A549 (cell line): Measurements from ENCODE around the gene MYCN. TPM values are rescaled to one million over a fixed set of nuclear protein-coding genes. Genes with fewer than 3 reads are reported as not detected.

Source experiments
- ATAC-seq, 2 experiments: fragments of 200-7000 bp in 1 of 2; fragments of >200 bp in 1 of 2; cut with Nextera tagmentation in 1 of 2; cut with Tn5 transposase in 1 of 2; 3 replicates each; pipeline versions ENCODE4 v1.8.0 to v1.9.1; 2018 to 2020; ENCODE audit warnings: mild to moderate bottlenecking in 1 of 2, moderate library complexity in 1 of 2
- CTCF ChIA-PET: fragments of 300-600 bp; sonication (Branson Sonifier 250); formaldehyde crosslinking; extraction: SDS; loops from one replicate; lab custom pipeline; 2021; ENCODE audit warnings: antibody characterized with exemption, inconsistent platforms; lab: Yijun Ruan, JAX
- POLR2A ChIA-PET: fragments of 350-600 bp; formaldehyde crosslinking; extraction: SDS; loops from one replicate; lab custom pipeline; 2021; ENCODE audit warnings: antibody characterized with exemption, inconsistent platforms; lab: Yijun Ruan, JAX
- DNase-seq, 2 experiments: peaks; one replicate each; pipeline versions ENCODE4 v3.0.0 to v3.0.0-alpha.2; 2011 to 2016; ENCODE audit warnings: low read depth in 1 of 2, low spot score in 1 of 2
- FAIRE-seq: peaks from 2 replicates; lab custom pipeline; 2011; peaks lifted over from hg19 to GRCh38; lab: Jason Lieb, UNC
- H3K27ac ChIP-seq, 2 experiments: fragments of >200 bp; sonication (Bioruptor Twin); formaldehyde crosslinking; 3 replicates each; pipeline ENCODE4 v1.5.1; 2016 to 2017
- H3K4me1 ChIP-seq: fragments of >200 bp; sonication (Bioruptor Twin); formaldehyde crosslinking; 3 replicates; pipeline ENCODE4 v1.6.1; 2016
- H3K4me2 ChIP-seq: fragments of >200 bp; sonication (Bioruptor Twin); formaldehyde crosslinking; 3 replicates; pipeline ENCODE4 v1.6.1; 2016
- H3K4me3 ChIP-seq: fragments of >200 bp; sonication (Bioruptor Twin); formaldehyde crosslinking; 3 replicates; pipeline ENCODE4 v1.5.1; 2016
- H3K9me3 ChIP-seq: fragments of >200 bp; sonication (Bioruptor Twin); formaldehyde crosslinking; 3 replicates; pipeline ENCODE4 v1.6.1; 2016
- BCL3 ChIP-seq: fragments of >200 bp; sonication (Bioruptor Twin); formaldehyde crosslinking; IDR thresholded peaks from 3 replicates; pipeline ENCODE4 v1.6.1; 2016
- CEBPB ChIP-seq, 2 experiments: fragments of >200 bp in 1 of 2; sonication (Bioruptor Twin) in 1 of 2; formaldehyde crosslinking in 1 of 2; IDR thresholded peaks; 2 replicates each; pipeline ENCODE4 v1.6.1; 2012 to 2016
- CHD2 ChIP-seq: fragments of 150-350 bp; IDR thresholded peaks from 2 replicates; pipeline ENCODE4 v1.6.1; 2014; ENCODE audit warnings: low read length; ENCODE audit not compliant: partially characterized antibody
- CHD4 ChIP-seq: fragments of 200-600 bp; sonication (generic); IDR thresholded peaks from 2 replicates; pipeline ENCODE4 v1.6.1; 2016; ENCODE audit warnings: antibody characterized with exemption, mild to moderate bottlenecking, borderline replicate concordance
- EHMT2 ChIP-seq: fragments of 200-600 bp; sonication (generic); IDR thresholded peaks from 2 replicates; pipeline ENCODE4 v1.6.1; 2016; ENCODE audit warnings: antibody characterized with exemption, low read depth, mild to moderate bottlenecking, moderate library complexity
- ELK1 ChIP-seq: fragments of 150-350 bp; IDR thresholded peaks from 2 replicates; pipeline ENCODE4 v1.6.1; 2014; ENCODE audit warnings: low read depth, mild to moderate bottlenecking, low read length
- EP300 ChIP-seq, 2 experiments: fragments of >200 bp; sonication (Bioruptor Twin); formaldehyde crosslinking; IDR thresholded peaks; 2 replicates in 1 of 2; 3 replicates in 1 of 2; pipeline ENCODE4 v1.6.1; 2016 to 2017
- FOSL2 ChIP-seq, 2 experiments: fragments of 450-650 bp in 1 of 2; fragments of >200 bp in 1 of 2; sonication (Bioruptor Twin) in 1 of 2; formaldehyde crosslinking; IDR thresholded peaks; 2 replicates each; pipeline versions ENCODE4 v1.5.0 to v1.6.1; 2016 to 2020; ENCODE audit warnings: mild to moderate bottlenecking in 1 of 2, moderate library complexity in 1 of 2
- HES2 ChIP-seq: fragments of >200 bp; sonication (Bioruptor Twin); formaldehyde crosslinking; IDR thresholded peaks from 2 replicates; pipeline ENCODE4 v1.6.1; 2016
- HOXA7 ChIP-seq: fragments of 250-450 bp; sonication (Bioruptor Pico); IDR thresholded peaks from 2 replicates; pipeline ENCODE4 v1.5.0; 2020; ENCODE audit warnings: mild to moderate bottlenecking, moderate library complexity
- JUN ChIP-seq, 2 experiments: fragments of >200 bp; sonication (Bioruptor Twin); formaldehyde crosslinking; IDR thresholded peaks; 2 replicates in 1 of 2; 3 replicates in 1 of 2; pipeline ENCODE4 v1.6.1; 2016 to 2017
- JUNB ChIP-seq: fragments of >200 bp; sonication (Bioruptor Twin); formaldehyde crosslinking; IDR thresholded peaks from 2 replicates; pipeline ENCODE4 v1.6.1; 2016
- MAFK ChIP-seq: fragments of 450-650 bp; IDR thresholded peaks from 2 replicates; pipeline ENCODE4 v1.6.1; 2014; ENCODE audit not compliant: partially characterized antibody
- MAX ChIP-seq: IDR thresholded peaks from 2 replicates; pipeline ENCODE4 v1.6.1; 2012
- MYC ChIP-seq: IDR thresholded peaks from 2 replicates; pipeline ENCODE4 v1.6.1; 2012; ENCODE audit warnings: mild to moderate bottlenecking, inconsistent platforms, low read length, improper control_type of control experiment, borderline replicate concordance
- NFE2L2 ChIP-seq: fragments of 150-350 bp; conservative IDR thresholded peaks from 2 replicates; pipeline ENCODE4 v1.6.1; 2014; ENCODE audit warnings: low read length
- PBX3 ChIP-seq: IDR thresholded peaks from 2 replicates; pipeline ENCODE4 v1.6.1; 2012
- PHF8 ChIP-seq: fragments of 200-600 bp; sonication (generic); IDR thresholded peaks from 2 replicates; pipeline ENCODE4 v1.6.1; 2016; ENCODE audit warnings: low read depth, mild to moderate bottlenecking, antibody characterized with exemption, moderate library complexity, borderline replicate concordance
- POLR2AphosphoS2 ChIP-seq: conservative IDR thresholded peaks from 2 replicates; pipeline ENCODE4 v1.6.1; 2012; ENCODE audit warnings: low read length, improper control_type of control experiment, inconsistent platforms
- RAD21 ChIP-seq, 2 experiments: fragments of >200 bp in 1 of 2; sonication (Bioruptor Twin) in 1 of 2; formaldehyde crosslinking in 1 of 2; IDR thresholded peaks in 1 of 2; conservative IDR thresholded peaks in 1 of 2; 2 replicates in 1 of 2; 3 replicates in 1 of 2; pipeline ENCODE4 v1.6.1; 2012 to 2018; ENCODE audit warnings: inconsistent platforms in 1 of 2
- RCOR1 ChIP-seq: fragments of 150-350 bp; IDR thresholded peaks from 2 replicates; pipeline ENCODE4 v1.6.1; 2014; ENCODE audit warnings: antibody characterized with exemption, low read length, low read depth
- RNF2 ChIP-seq: fragments of 200-600 bp; sonication (generic); IDR thresholded peaks from 2 replicates; pipeline ENCODE4 v1.6.1; 2016; ENCODE audit warnings: low read depth, mild to moderate bottlenecking, antibody characterized with exemption, moderate library complexity, borderline replicate concordance
- ZC3H11A ChIP-seq: fragments of 450-650 bp; IDR thresholded peaks from 2 replicates; pipeline ENCODE4 v1.6.1; 2014; ENCODE audit warnings: antibody characterized with exemption, mild to moderate bottlenecking
- WGBS: methylation state at CpG from one replicate; pipeline ENCODE4 v1.1.6; 2017; ENCODE audit errors: missing lambda C conversion rate; 5-methylcytosine and 5-hydroxymethylcytosine counted together
- polyA plus RNA-seq, 4 experiments: library from polyadenylated mRNA; depleted of rRNA in 3 of 4; stranded (reverse); fragments of >200 nt; fragmentation: RNase III in 1 of 4; extraction: RNeasy Plus Mini Kit Qiagen cat#74134 plus additional on column Dnase treatment in 1 of 4; gene quantifications; 2 replicates in 3 of 4; 3 replicates in 1 of 4; pipeline ENCODE4 v1.2.3, GENCODE V29; 2011 to 2017

MYCN gene
- polyA plus RNA-seq, 2 of the 4 experiments (the other 2 are of a cell fraction), result not detected

GRCh38 chr2:15940661-15941480 is 521 bp downstream of the MYCN start:
- Histone ChIP-seq H3K4me1 (peaks cover 24% of the 10 kb centered on the region), H3K27ac (no peak overlapping the region), H3K9me3 (no peaks in the 10 kb centered on the region), H3K4me3 (peak overlapping the region; percentile 37)
- CTCF ChIA-PET, result interaction anchor here (0.6 to 2.8 kb wide), 10 partner anchors 9 to 815 kb away, joined by 3 to 40 read pairs (median 5); no protein-coding TSS in a partner anchor
- POLR2A ChIA-PET, result no interaction called here
- ATAC-seq (peak; percentile 44 to 66; a peak in 3 of 6 replicates), DNase-seq (peak; percentile 25 to 32), FAIRE-seq (no peak)
- 3% methylated on average over 22 of the region's 52 CpGs for WGBS
- TF ChIP-seq CHD2 (no peak), JUNB (no peak), FOSL2 (IDR thresholded peaks at IDR 0.05) (no peak), FOSL2 (CRISPR knock-in tag; IDR thresholded peaks at IDR 0.05) (no peak), HES2 (no peak), RNF2 (peak; percentile 38; the same call in 1 of the 2 replicates)
- TF ChIP-seq, all 56 proteins: peak for 1
- peak overlapping the region; percentile 89 for H3K4me2 ChIP-seq

- peak overlapping the region; percentile 37 for H3K4me3 ChIP-seq
- peak overlapping the region; percentile 89 for H3K4me2 ChIP-seq
- DNase-seq (peak in 1 of 2 experiments; percentile 25), FAIRE-seq (no peak), ATAC-seq (peak in 1 of 2 experiments; percentile 13; a peak in 3 of 6 replicates)
- no peaks in the 10 kb centered on the region for H3K9me3 ChIP-seq
- CTCF ChIA-PET, result interaction anchor here (0.6 to 2.8 kb wide), 4 partner anchors 9 to 668 kb away, joined by 3 to 40 read pairs (median 4); no protein-coding TSS in a partner anchor
- H3K27ac ChIP-seq, result no peak overlapping the region
- TF ChIP-seq RCOR1, result no peak
- no peak for TF ChIP-seq HES2
- TF ChIP-seq CEBPB (IDR thresholded peaks at IDR 0.05), result no peak
- TF ChIP-seq MAX, result no peak
- no peak for TF ChIP-seq EP300 (IDR thresholded peaks at IDR 0.05)
- no peak for TF ChIP-seq RAD21 (conservative IDR thresholded peaks at IDR 0.05 in 1 of 2, IDR thresholded peaks at IDR 0.05 in 1 of 2)
- TF ChIP-seq NFE2L2, result no peak
- H3K4me1 ChIP-seq, result peaks cover 24% of the 10 kb centered on the region
- POLR2A ChIA-PET, result no interaction called here
- 5% methylated on average over 9 of the region's 14 CpGs for WGBS
These were observed 1.1 kb downstream of the MYCN start for GRCh38 chr2:15941481-15941850.

GRCh38 chr2:15941871-15942710 is 1.7 kb downstream of the MYCN start:
- POLR2A ChIA-PET, result no interaction called here
- no peak overlapping the region for H3K27ac ChIP-seq
- ATAC-seq, result peak; percentile 21 to 24; a peak in 2 of 6 replicates

More at GRCh38 chr2:15941871-15942710, 1.7 kb downstream of the MYCN start:
- Histone ChIP-seq H3K4me2 (peak overlapping the region; percentile 89), H3K4me1 (peaks cover 24% of the 10 kb centered on the region), H3K4me3 (peak overlapping the region; percentile 37), H3K9me3 (no peaks in the 10 kb centered on the region)
- no peak for FAIRE-seq
- WGBS, result 1% methylated on average over 15 of the region's 98 CpGs
- CTCF ChIA-PET, result interaction anchor here (0.6 to 1.8 kb wide), 5 partner anchors 8 to 667 kb away, joined by 3 to 5 read pairs (median 3); no protein-coding TSS in a partner anchor
- peak in 1 of 2 experiments; percentile 31 for DNase-seq
- no peak for TF ChIP-seq EHMT2
- TF ChIP-seq MYC, result no peak
- TF ChIP-seq HOXA7 (CRISPR knock-in tag), result no peak
- no peak for TF ChIP-seq ZC3H11A
- no peak for TF ChIP-seq MAFK
- TF ChIP-seq RAD21 (conservative IDR thresholded peaks at IDR 0.05 in 1 of 2, IDR thresholded peaks at IDR 0.05 in 1 of 2), result no peak
- no peak for TF ChIP-seq BCL3
- TF ChIP-seq PHF8, result no peak
- TF ChIP-seq PBX3, result no peak
- no peak for TF ChIP-seq JUN (IDR thresholded peaks at IDR 0.05)
- no peak for TF ChIP-seq FOSL2 (IDR thresholded peaks at IDR 0.05)
- no peak for TF ChIP-seq FOSL2 (CRISPR knock-in tag; IDR thresholded peaks at IDR 0.05)
- TF ChIP-seq CHD4, result no peak
- TF ChIP-seq ELK1, result no peak
- no peak for TF ChIP-seq POLR2AphosphoS2
